GM12872 (cell line): ENCODE results near the gene FNDC7.
A peak's percentile ranks its signal among the peaks of the same experiment; 100 is the strongest.

Experiments
- CTCF ChIP-seq: IDR thresholded peaks from 3 replicates; pipeline ENCODE4 v1.5.1; 2011; ENCODE audit warnings: low read depth, mild to moderate bottlenecking, low read length, moderate library complexity; ENCODE audit not compliant: insufficient read depth

Gene FNDC7

GRCh38 chr1:108734171-108734865 is 21.6 kb downstream of the FNDC7 start:
- TF ChIP-seq CTCF, result no peak

GRCh38 chr1:108742253-108742652 is 29.5 kb downstream of the FNDC7 start:
- no peak for TF ChIP-seq CTCF

- no peak for TF ChIP-seq CTCF
Measured at GRCh38 chr1:108745980-108746381, 33.3 kb downstream of the FNDC7 start.

GRCh38 chr1:108746382-108747170 is 33.9 kb downstream of the FNDC7 start, which contains the start of gene STXBP3:
STXBP3 (plus strand) TSS chr1:108746674; CDS start chr1:108746738, 64 bp downstream.
- peak; percentile 99 for TF ChIP-seq CTCF

GRCh38 chr1:108747171-108747850 is 34.6 kb downstream of the FNDC7 start:
- no peak for TF ChIP-seq CTCF

GRCh38 chr1:108747898-108748297 is 35.2 kb downstream of the FNDC7 start:
- TF ChIP-seq CTCF, result no peak

- TF ChIP-seq CTCF, result no peak
Measured at GRCh38 chr1:108749081-108749480, 36.4 kb downstream of the FNDC7 start.
